Middle frontal gyrus (tissue), 1 donor: ENCODE results near the gene IGF2BP1.
"Not testable (repeated sequence)": the region's sequence is repeated elsewhere in the genome, so short reads cannot be mapped to it uniquely, and the experiment has no call there.

Source experiments
- DNase-seq: peaks from one replicate; pipeline ENCODE4 v3.0.0-alpha.2; 2015; ENCODE audit warnings: low spot score; ENCODE audit errors: extremely low spot score

IGF2BP1 gene

GRCh38 chr17:48995974-48996721 is 1.0 kb upstream of the IGF2BP1 start:
- DNase-seq = no peak

- no peak for DNase-seq
Measured at GRCh38 chr17:48996722-48997102, 473 bp upstream of the IGF2BP1 start.

GRCh38 chr17:48997827-48998586 is 822 bp downstream of the IGF2BP1 start:
- no peak for DNase-seq

GRCh38 chr17:48998587-48999440 is 1.6 kb downstream of the IGF2BP1 start:
- DNase-seq = no peak

GRCh38 chr17:49000943-49001342 is 3.8 kb downstream of the IGF2BP1 start:
- no peak for DNase-seq

- no peak for DNase-seq
Measured at GRCh38 chr17:49001671-49002070, 4.5 kb downstream of the IGF2BP1 start.

GRCh38 chr17:49002331-49002730 is 5.1 kb downstream of the IGF2BP1 start:
- no peak for DNase-seq

GRCh38 chr17:49002766-49003165 is 5.6 kb downstream of the IGF2BP1 start:
- no peak for DNase-seq

GRCh38 chr17:49003557-49004511 is 6.6 kb downstream of the IGF2BP1 start:
- DNase-seq = no peak

- DNase-seq = no peak
Measured at GRCh38 chr17:49005140-49005539, 8.0 kb downstream of the IGF2BP1 start.

GRCh38 chr17:49008908-49009307 is 11.7 kb downstream of the IGF2BP1 start:
- not testable (repeated sequence) for DNase-seq

- no peak for DNase-seq
Measured at GRCh38 chr17:49012769-49013255, 15.6 kb downstream of the IGF2BP1 start.

- no peak for DNase-seq
Measured at GRCh38 chr17:49013311-49014213, 16.4 kb downstream of the IGF2BP1 start.

GRCh38 chr17:49015179-49015923 is 18.2 kb downstream of the IGF2BP1 start:
- no peak for DNase-seq

GRCh38 chr17:49015924-49016774 is 19.0 kb downstream of the IGF2BP1 start:
- DNase-seq = no peak

GRCh38 chr17:49016775-49017463 is 19.7 kb downstream of the IGF2BP1 start:
- no peak for DNase-seq

- DNase-seq = no peak
Measured at GRCh38 chr17:49018116-49018612, 21.0 kb downstream of the IGF2BP1 start.
